HepG2 (cell line): ENCODE data around the gene MRPL38. TPM values are rescaled to one million over a fixed set of nuclear protein-coding genes. Genes with fewer than 3 reads are reported as not detected.
A peak's percentile ranks its signal among the peaks of the same experiment; 100 is the strongest.

Source experiments
- ATF4 ChIP-seq, 2 experiments: fragments of 450-650 bp in 1 of 2; sonication (generic) in 1 of 2; formaldehyde crosslinking; IDR thresholded peaks; 2 replicates each; pipeline versions ENCODE4 v1.5.0 to v1.8.0; 2020 to 2022; ENCODE audit warnings: mild to moderate bottlenecking in 1 of 2, missing genetic modification reagents in 1 of 2
- ATM ChIP-seq: fragments of 450-650 bp; IDR thresholded peaks from 2 replicates; pipeline ENCODE4 v1.7.1; 2017; ENCODE audit warnings: mild to moderate bottlenecking, borderline replicate concordance
- CBX2 ChIP-seq, 2 experiments: fragments of 200-600 bp in 1 of 2; sonication (generic); formaldehyde crosslinking in 1 of 2; IDR thresholded peaks; 2 replicates each; pipeline versions ENCODE4 v1.7.0 to v1.8.1; 2018 to 2022; ENCODE audit warnings: low read depth in 2 of 2, low read length in 1 of 2, mild to moderate bottlenecking in 1 of 2, missing genetic modification reagents in 1 of 2
- CHD2 ChIP-seq: IDR thresholded peaks from 2 replicates; pipeline ENCODE4 v1.6.1; 2011; ENCODE audit warnings: low read depth, low read length, improper control_type of control experiment
- HOXA9 ChIP-seq: sonication (generic); formaldehyde crosslinking; IDR thresholded peaks from 2 replicates; pipeline ENCODE4 v1.8.1; 2022; ENCODE audit warnings: missing genetic modification reagents, mild to moderate bottlenecking, moderate library complexity, borderline replicate concordance
- JUND ChIP-seq: sonication (generic); formaldehyde crosslinking; IDR thresholded peaks from 2 replicates; pipeline ENCODE4 v1.8.0; 2022; ENCODE audit warnings: mild to moderate bottlenecking, missing genetic modification reagents
- MIXL1 ChIP-seq: IDR thresholded peaks from 2 replicates; pipeline ENCODE4 v1.6.1; 2016
- NFYC ChIP-seq: IDR thresholded peaks from 2 replicates; pipeline ENCODE4 v1.6.1; 2016; ENCODE audit warnings: missing genetic modification reagents, missing compliant biosample characterization
- SALL1 ChIP-seq: sonication (generic); formaldehyde crosslinking; IDR thresholded peaks from 2 replicates; pipeline ENCODE4 v1.8.0; 2022; ENCODE audit warnings: mild to moderate bottlenecking, missing genetic modification reagents
- ZBTB44 ChIP-seq: sonication (generic); formaldehyde crosslinking; IDR thresholded peaks from 2 replicates; pipeline ENCODE4 v1.4.0; 2020; ENCODE audit warnings: missing genetic modification reagents
- ZNF207 ChIP-seq: fragments of 450-650 bp; IDR thresholded peaks from 2 replicates; pipeline ENCODE4 v1.6.1; 2016; ENCODE audit warnings: antibody characterized with exemption, borderline replicate concordance
- ZNF33A ChIP-seq: sonication (generic); formaldehyde crosslinking; IDR thresholded peaks from 2 replicates; pipeline ENCODE4 v1.5.1; 2020; ENCODE audit warnings: missing genetic modification reagents, mild to moderate bottlenecking, moderate library complexity, borderline replicate concordance
- ZNF670 ChIP-seq: sonication (generic); formaldehyde crosslinking; IDR thresholded peaks from 2 replicates; pipeline ENCODE4 v1.8.0; 2022; ENCODE audit warnings: mild to moderate bottlenecking, missing genetic modification reagents, borderline replicate concordance
- ZNF687 ChIP-seq: sonication (generic); formaldehyde crosslinking; IDR thresholded peaks from 2 replicates; pipeline ENCODE4 v1.5.1; 2020; ENCODE audit warnings: mild to moderate bottlenecking, missing genetic modification reagents, moderate library complexity
- ZNF737 ChIP-seq: sonication (generic); formaldehyde crosslinking; IDR thresholded peaks from 2 replicates; pipeline ENCODE4 v1.5.0; 2020; ENCODE audit warnings: missing genetic modification reagents, mild to moderate bottlenecking, borderline replicate concordance
- polyA plus RNA-seq, 8 experiments: library from polyadenylated mRNA; depleted of rRNA in 3 of 8; stranded (reverse) in 7 of 8; unstranded in 1 of 8; fragments of >200 nt; fragmentation: Illumina TruSeq in 4 of 8; extraction: Trizol in 4 of 8; gene quantifications; 2 replicates each; pipeline versions ENCODE4 v1.2.1 to v1.2.3, GENCODE V29; 2011 to 2016; ENCODE audit warnings: low read depth in 4 of 8, missing spikeins in 1 of 8, mixed read lengths in 1 of 8; ENCODE audit not compliant: insufficient read depth in 1 of 8
- total RNA-seq, 5 experiments: library from RNA; depleted of rRNA; stranded (reverse); fragments of >200 nt; fragmentation: Illumina TruSeq; extraction: Trizol; gene quantifications; 2 replicates each; pipeline ENCODE4 v1.2.3, GENCODE V29; 2016; ENCODE audit warnings: low read depth in 1 of 5
- TF ChIP-seq, protein P1 (sequence below): sonication (generic); formaldehyde crosslinking; IDR thresholded peaks from 2 replicates; pipeline ENCODE4 v1.9.0; 2021; ENCODE audit warnings: missing genetic modification reagents, borderline replicate concordance
- TF ChIP-seq, protein P2 (sequence below): sonication (generic); formaldehyde crosslinking; IDR thresholded peaks from 2 replicates; pipeline ENCODE4 v1.5.1; 2020; ENCODE audit warnings: missing genetic modification reagents, mild to moderate bottlenecking, borderline replicate concordance

MRPL38 gene
- total and polyA plus RNA-seq, 2 of the 13 experiments (the other 11 are each of a cell fraction or from before 2014, with no cell fraction given) = 83.7 to 125 TPM

- TF ChIP-seq ZNF737 (no peak), NFYC (CRISPR knock-in tag) (peak; percentile 65), ZNF207 (no peak), ATM (no peak), CBX2 (IDR thresholded peaks at IDR 0.05; ENCODE audit: low read depth, low read length) (no peak), CBX2 (CRISPR knock-in tag; IDR thresholded peaks at IDR 0.05; ENCODE audit: low read depth) (no peak), MIXL1 (CRISPR knock-in tag) (peak; percentile 67), ZBTB44 (CRISPR knock-in tag) (peak; percentile 55), CHD2 (peak; percentile 64; the same call in 1 of the 2 replicates), HOXA9 (CRISPR knock-in tag) (no peak), JUND (no peak), ZNF670 (no peak), ATF4 (CRISPR knock-in tag; IDR thresholded peaks at IDR 0.05) (0 out of 4 replicates have a peak, but pooled peaks of 1 of the 2 experiments have one; percentile 40), ZNF33A (no peak), SALL1 (CRISPR knock-in tag) (peak; percentile 92), ZNF687 (CRISPR knock-in tag) (peak; percentile 95)
- TF ChIP-seq, protein P1, sequence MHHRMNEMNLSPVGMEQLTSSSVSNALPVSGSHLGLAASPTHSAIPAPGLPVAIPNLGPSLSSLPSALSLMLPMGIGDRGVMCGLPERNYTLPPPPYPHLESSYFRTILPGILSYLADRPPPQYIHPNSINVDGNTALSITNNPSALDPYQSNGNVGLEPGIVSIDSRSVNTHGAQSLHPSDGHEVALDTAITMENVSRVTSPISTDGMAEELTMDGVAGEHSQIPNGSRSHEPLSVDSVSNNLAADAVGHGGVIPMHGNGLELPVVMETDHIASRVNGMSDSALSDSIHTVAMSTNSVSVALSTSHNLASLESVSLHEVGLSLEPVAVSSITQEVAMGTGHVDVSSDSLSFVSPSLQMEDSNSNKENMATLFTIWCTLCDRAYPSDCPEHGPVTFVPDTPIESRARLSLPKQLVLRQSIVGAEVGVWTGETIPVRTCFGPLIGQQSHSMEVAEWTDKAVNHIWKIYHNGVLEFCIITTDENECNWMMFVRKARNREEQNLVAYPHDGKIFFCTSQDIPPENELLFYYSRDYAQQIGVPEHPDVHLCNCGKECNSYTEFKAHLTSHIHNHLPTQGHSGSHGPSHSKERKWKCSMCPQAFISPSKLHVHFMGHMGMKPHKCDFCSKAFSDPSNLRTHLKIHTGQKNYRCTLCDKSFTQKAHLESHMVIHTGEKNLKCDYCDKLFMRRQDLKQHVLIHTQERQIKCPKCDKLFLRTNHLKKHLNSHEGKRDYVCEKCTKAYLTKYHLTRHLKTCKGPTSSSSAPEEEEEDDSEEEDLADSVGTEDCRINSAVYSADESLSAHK (CRISPR knock-in tag) = no peak
- TF ChIP-seq, protein P2, sequence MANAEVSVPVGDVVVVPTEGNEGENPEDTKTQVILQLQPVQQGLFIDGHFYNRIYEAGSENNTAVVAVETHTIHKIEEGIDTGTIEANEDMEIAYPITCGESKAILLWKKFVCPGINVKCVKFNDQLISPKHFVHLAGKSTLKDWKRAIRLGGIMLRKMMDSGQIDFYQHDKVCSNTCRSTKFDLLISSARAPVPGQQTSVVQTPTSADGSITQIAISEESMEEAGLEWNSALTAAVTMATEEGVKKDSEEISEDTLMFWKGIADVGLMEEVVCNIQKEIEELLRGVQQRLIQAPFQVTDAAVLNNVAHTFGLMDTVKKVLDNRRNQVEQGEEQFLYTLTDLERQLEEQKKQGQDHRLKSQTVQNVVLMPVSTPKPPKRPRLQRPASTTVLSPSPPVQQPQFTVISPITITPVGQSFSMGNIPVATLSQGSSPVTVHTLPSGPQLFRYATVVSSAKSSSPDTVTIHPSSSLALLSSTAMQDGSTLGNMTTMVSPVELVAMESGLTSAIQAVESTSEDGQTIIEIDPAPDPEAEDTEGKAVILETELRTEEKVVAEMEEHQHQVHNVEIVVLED (CRISPR knock-in tag) = peak; percentile 93
Observed at GRCh38 chr17:75940727-75941441, 36.2 kb upstream of the MRPL38 start, which contains the start of gene FBF1 (continued).
